ENCODE results near the gene SPTLC1.

DNA sequence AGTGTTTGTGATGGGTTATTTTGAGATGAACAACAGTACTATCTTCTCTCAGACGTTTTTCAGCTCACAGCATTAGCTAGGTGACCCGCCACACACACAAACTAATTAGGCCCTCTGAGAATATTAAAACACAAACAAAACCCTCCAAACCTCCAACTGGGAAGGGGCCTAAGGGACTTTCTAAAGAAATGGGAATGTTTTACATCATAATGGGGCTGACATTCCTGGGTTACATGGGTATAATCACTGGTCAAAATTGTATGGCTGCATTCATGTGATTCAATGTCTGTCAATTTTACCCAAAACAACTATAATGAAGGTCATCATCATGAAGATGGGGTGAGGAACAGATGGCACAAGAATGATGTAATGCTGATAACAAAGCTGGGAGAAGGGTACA lies 59.6 kb downstream of the SPTLC1 start:
- TF ChIP-seq, protein P1, sequence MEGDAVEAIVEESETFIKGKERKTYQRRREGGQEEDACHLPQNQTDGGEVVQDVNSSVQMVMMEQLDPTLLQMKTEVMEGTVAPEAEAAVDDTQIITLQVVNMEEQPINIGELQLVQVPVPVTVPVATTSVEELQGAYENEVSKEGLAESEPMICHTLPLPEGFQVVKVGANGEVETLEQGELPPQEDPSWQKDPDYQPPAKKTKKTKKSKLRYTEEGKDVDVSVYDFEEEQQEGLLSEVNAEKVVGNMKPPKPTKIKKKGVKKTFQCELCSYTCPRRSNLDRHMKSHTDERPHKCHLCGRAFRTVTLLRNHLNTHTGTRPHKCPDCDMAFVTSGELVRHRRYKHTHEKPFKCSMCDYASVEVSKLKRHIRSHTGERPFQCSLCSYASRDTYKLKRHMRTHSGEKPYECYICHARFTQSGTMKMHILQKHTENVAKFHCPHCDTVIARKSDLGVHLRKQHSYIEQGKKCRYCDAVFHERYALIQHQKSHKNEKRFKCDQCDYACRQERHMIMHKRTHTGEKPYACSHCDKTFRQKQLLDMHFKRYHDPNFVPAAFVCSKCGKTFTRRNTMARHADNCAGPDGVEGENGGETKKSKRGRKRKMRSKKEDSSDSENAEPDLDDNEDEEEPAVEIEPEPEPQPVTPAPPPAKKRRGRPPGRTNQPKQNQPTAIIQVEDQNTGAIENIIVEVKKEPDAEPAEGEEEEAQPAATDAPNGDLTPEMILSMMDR (IDR thresholded peaks at IDR 0.05; ENCODE audit: insufficient read depth, low read length): no peak
- TF ChIP-seq POLR2AphosphoS5 (IDR thresholded peaks at IDR 0.05; ENCODE audit: low read depth): no peak
- TF ChIP-seq, protein P2, sequence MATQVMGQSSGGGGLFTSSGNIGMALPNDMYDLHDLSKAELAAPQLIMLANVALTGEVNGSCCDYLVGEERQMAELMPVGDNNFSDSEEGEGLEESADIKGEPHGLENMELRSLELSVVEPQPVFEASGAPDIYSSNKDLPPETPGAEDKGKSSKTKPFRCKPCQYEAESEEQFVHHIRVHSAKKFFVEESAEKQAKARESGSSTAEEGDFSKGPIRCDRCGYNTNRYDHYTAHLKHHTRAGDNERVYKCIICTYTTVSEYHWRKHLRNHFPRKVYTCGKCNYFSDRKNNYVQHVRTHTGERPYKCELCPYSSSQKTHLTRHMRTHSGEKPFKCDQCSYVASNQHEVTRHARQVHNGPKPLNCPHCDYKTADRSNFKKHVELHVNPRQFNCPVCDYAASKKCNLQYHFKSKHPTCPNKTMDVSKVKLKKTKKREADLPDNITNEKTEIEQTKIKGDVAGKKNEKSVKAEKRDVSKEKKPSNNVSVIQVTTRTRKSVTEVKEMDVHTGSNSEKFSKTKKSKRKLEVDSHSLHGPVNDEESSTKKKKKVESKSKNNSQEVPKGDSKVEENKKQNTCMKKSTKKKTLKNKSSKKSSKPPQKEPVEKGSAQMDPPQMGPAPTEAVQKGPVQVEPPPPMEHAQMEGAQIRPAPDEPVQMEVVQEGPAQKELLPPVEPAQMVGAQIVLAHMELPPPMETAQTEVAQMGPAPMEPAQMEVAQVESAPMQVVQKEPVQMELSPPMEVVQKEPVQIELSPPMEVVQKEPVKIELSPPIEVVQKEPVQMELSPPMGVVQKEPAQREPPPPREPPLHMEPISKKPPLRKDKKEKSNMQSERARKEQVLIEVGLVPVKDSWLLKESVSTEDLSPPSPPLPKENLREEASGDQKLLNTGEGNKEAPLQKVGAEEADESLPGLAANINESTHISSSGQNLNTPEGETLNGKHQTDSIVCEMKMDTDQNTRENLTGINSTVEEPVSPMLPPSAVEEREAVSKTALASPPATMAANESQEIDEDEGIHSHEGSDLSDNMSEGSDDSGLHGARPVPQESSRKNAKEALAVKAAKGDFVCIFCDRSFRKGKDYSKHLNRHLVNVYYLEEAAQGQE (IDR thresholded peaks at IDR 0.05; ENCODE audit: insufficient replicate concordance, low read depth): no peak
- no peak for TF ChIP-seq GABPA (IDR thresholded peaks at IDR 0.05; ENCODE audit: low read depth)
- TF ChIP-seq SPI1 (IDR thresholded peaks at IDR 0.05; ENCODE audit: borderline replicate concordance, low read depth): no peak

All from HL-60 (cell line).